Neural cell (in vitro differentiated cells): Measurements from ENCODE around the gene PTPRO. TPM values are rescaled to one million over a fixed set of nuclear protein-coding genes. Genes with fewer than 3 reads are reported as not detected.

ENCODE experiments used
- H2AFZ ChIP-seq: fragments of 200-600, 300-800 bp; sonication (generic), shearing (Covaris generic); 2 replicates; pipeline ENCODE4 v1.6.0; 2014; ENCODE audit warnings: low read depth, mild to moderate bottlenecking, antibody characterized with exemption, low read length, moderate library complexity
- H3F3A ChIP-seq: fragments of 200-600 bp; shearing (Covaris generic); 2 replicates; pipeline ENCODE4 v1.6.1; 2016; ENCODE audit warnings: mild to moderate bottlenecking, moderate library complexity, mixed read lengths, antibody characterized with exemption, low read length; ENCODE audit not compliant: insufficient read depth, poor library complexity, severe bottlenecking
- H3K27ac ChIP-seq: fragments of 200-600, 300-800 bp; sonication (generic), shearing (Covaris generic); 2 replicates; pipeline ENCODE4 v1.5.1; 2014; ENCODE audit warnings: mild to moderate bottlenecking, low read length, moderate library complexity
- H3K27me3 ChIP-seq: fragments of 300-800, 200-600 bp; sonication (generic), shearing (Covaris generic); 2 replicates; pipeline ENCODE4 v1.6.0; 2014; ENCODE audit warnings: mild to moderate bottlenecking, low read depth, low read length, moderate library complexity; ENCODE audit not compliant: insufficient read depth
- H3K36me3 ChIP-seq: fragments of 300-800, 200-600 bp; sonication (generic), shearing (Covaris generic); 2 replicates; pipeline ENCODE4 v1.5.1; 2014; ENCODE audit warnings: mild to moderate bottlenecking, antibody characterized with exemption, low read length, moderate library complexity; ENCODE audit not compliant: insufficient read depth
- H3K4me2 ChIP-seq: fragments of 300-800, 200-600 bp; sonication (generic), shearing (Covaris generic); 2 replicates; pipeline ENCODE4 v1.6.0; 2014; ENCODE audit warnings: mild to moderate bottlenecking, low read length
- H3K4me3 ChIP-seq: fragments of 300-800, 200-600 bp; sonication (generic), shearing (Covaris generic); 2 replicates; pipeline ENCODE4 v1.5.1; 2014; ENCODE audit warnings: mild to moderate bottlenecking, low read length, moderate library complexity
- H3K79me2 ChIP-seq: fragments of 200-600 bp; shearing (Covaris generic); replicated peaks from 2 replicates; pipeline ENCODE4 v1.6.0; 2014; ENCODE audit warnings: mild to moderate bottlenecking, low read length, moderate library complexity; ENCODE audit not compliant: insufficient read depth
- H3K9ac ChIP-seq: fragments of 300-800, 200-600 bp; sonication (generic), shearing (Covaris generic); 2 replicates; pipeline ENCODE4 v1.6.1; 2016; ENCODE audit warnings: mild to moderate bottlenecking, low read length, mixed read lengths
- H3K9me2 ChIP-seq: fragments of 200-600 bp; shearing (Covaris generic); 2 replicates; pipeline ENCODE4 v1.6.1; 2016; ENCODE audit warnings: mild to moderate bottlenecking, low read length, mixed read lengths; ENCODE audit not compliant: insufficient read depth
- H3K9me3 ChIP-seq: fragments of 200-600, 300-800 bp; sonication (generic), shearing (Covaris generic); 2 replicates; pipeline ENCODE4 v1.6.1; 2016; ENCODE audit warnings: mild to moderate bottlenecking, mixed run types, low read length, moderate library complexity, mixed read lengths
- H4K20me1 ChIP-seq: fragments of 200-600 bp; shearing (Covaris generic); 2 replicates; pipeline ENCODE4 v1.6.1; 2016; ENCODE audit warnings: mild to moderate bottlenecking, mixed run types; ENCODE audit not compliant: insufficient read depth
- CTCF ChIP-seq: fragments of 450-650 bp; IDR thresholded peaks from 2 replicates; pipeline ENCODE4 v1.5.1; 2014; ENCODE audit warnings: antibody characterized with exemption, mild to moderate bottlenecking, moderate library complexity; ENCODE audit not compliant: poor library complexity, severe bottlenecking
- EP300 ChIP-seq: fragments of 450-650 bp; conservative IDR thresholded peaks from 2 replicates; pipeline ENCODE4 v1.6.1; 2014; ENCODE audit warnings: antibody characterized with exemption, mild to moderate bottlenecking, moderate library complexity; ENCODE audit not compliant: poor library complexity, severe bottlenecking
- EZH2 ChIP-seq: fragments of 200-600, 300-800 bp; shearing (Covaris generic), sonication (generic); IDR thresholded peaks from 2 replicates; pipeline ENCODE4 v1.6.1; 2014; ENCODE audit warnings: antibody characterized with exemption, low read length, borderline replicate concordance, mild to moderate bottlenecking; ENCODE audit not compliant: insufficient read depth, poor library complexity, severe bottlenecking
- MXI1 ChIP-seq: fragments of 450-650 bp; conservative IDR thresholded peaks from 2 replicates; pipeline ENCODE4 v1.6.1; 2014; ENCODE audit warnings: antibody characterized with exemption, mild to moderate bottlenecking; ENCODE audit not compliant: poor library complexity, severe bottlenecking
- POLR2AphosphoS5 ChIP-seq: IDR thresholded peaks from 2 replicates; pipeline ENCODE4 v1.6.1; 2012
- RAD21 ChIP-seq: fragments of 450-650 bp; conservative IDR thresholded peaks from 2 replicates; pipeline ENCODE4 v1.6.1; 2014; ENCODE audit warnings: antibody characterized with exemption, mild to moderate bottlenecking, moderate library complexity
- REST ChIP-seq: IDR thresholded peaks from 2 replicates; pipeline ENCODE4 v1.6.1; 2012; ENCODE audit warnings: borderline replicate concordance
- SMC3 ChIP-seq: fragments of 450-650 bp; conservative IDR thresholded peaks from 2 replicates; pipeline ENCODE4 v1.6.1; 2014; ENCODE audit warnings: antibody characterized with exemption, mild to moderate bottlenecking, moderate library complexity; ENCODE audit not compliant: poor library complexity
- TAF1 ChIP-seq: IDR thresholded peaks from 2 replicates; pipeline ENCODE4 v1.6.1; 2012; ENCODE audit warnings: low read depth
- polyA plus RNA-seq: library from polyadenylated mRNA; depleted of rRNA; stranded (reverse); fragments of >200 nt; gene quantifications from 2 replicates; pipeline ENCODE4 v1.2.3, GENCODE V29; 2014

Gene PTPRO
- polyA plus RNA-seq, 1 donor from 2014 or later = 124 TPM

GRCh38 chr12:15485466-15485865 is 163.2 kb downstream of the PTPRO start:
- Histone ChIP-seq H3K9ac (no peak overlapping the region), H2AFZ (no peak overlapping the region), H3K9me2 (no peaks in the 10 kb centered on the region), H3K4me3 (no peak overlapping the region), H3K36me3 (no peaks in the 10 kb centered on the region), H3K79me2 (no peaks in the 10 kb centered on the region), H4K20me1 (no peaks in the 10 kb centered on the region), H3K27ac (no peak overlapping the region), H3F3A (no peaks in the 10 kb centered on the region), H3K27me3 (no peaks in the 10 kb centered on the region), H3K9me3 (no peaks in the 10 kb centered on the region), H3K4me2 (no peak overlapping the region)
- TF ChIP-seq SMC3 (no peak), EZH2 (no peak), POLR2AphosphoS5 (no peak), TAF1 (no peak), MXI1 (no peak), EP300 (no peak), REST (no peak), RAD21 (no peak), CTCF (no peak)

GRCh38 chr12:15486859-15487258 is 164.6 kb downstream of the PTPRO start:
- no peaks in the 10 kb centered on the region for H3F3A ChIP-seq
- no peak overlapping the region for H2AFZ ChIP-seq
- H3K79me2 ChIP-seq = no peaks in the 10 kb centered on the region
- no peak overlapping the region for H3K4me2 ChIP-seq
- H3K4me3 ChIP-seq = no peak overlapping the region
- TF ChIP-seq RAD21 (no peak), POLR2AphosphoS5 (no peak), TAF1 (no peak)
- no peaks in the 10 kb centered on the region for H3K9me3 ChIP-seq
- H3K27ac ChIP-seq = no peak overlapping the region
- H3K9me2 ChIP-seq = no peaks in the 10 kb centered on the region
- no peaks in the 10 kb centered on the region for H3K36me3 ChIP-seq
- H4K20me1 ChIP-seq = no peaks in the 10 kb centered on the region
- no peaks in the 10 kb centered on the region for H3K27me3 ChIP-seq
- H3K9ac ChIP-seq = no peak overlapping the region

GRCh38 chr12:15488481-15488880 is 166.2 kb downstream of the PTPRO start:
- H3K27me3 ChIP-seq = no peaks in the 10 kb centered on the region
- H3K27ac ChIP-seq = no peak overlapping the region

More at GRCh38 chr12:15488481-15488880, 166.2 kb downstream of the PTPRO start:
- Histone ChIP-seq H3K9ac (no peak overlapping the region), H3F3A (no peaks in the 10 kb centered on the region), H3K79me2 (no peaks in the 10 kb centered on the region), H2AFZ (no peak overlapping the region), H3K9me2 (no peaks in the 10 kb centered on the region), H3K36me3 (no peaks in the 10 kb centered on the region), H3K4me2 (no peak overlapping the region), H4K20me1 (no peaks in the 10 kb centered on the region), H3K9me3 (no peaks in the 10 kb centered on the region), H3K4me3 (no peak overlapping the region)
- TF ChIP-seq RAD21 = no peak
- no peak for TF ChIP-seq POLR2AphosphoS5
- TF ChIP-seq EP300 = peak; percentile 40
